Testis (tissue), 3 donors: ENCODE measurements around the gene RCAN3. TPM values are rescaled to one million over a fixed set of nuclear protein-coding genes. Genes with fewer than 3 reads are reported as not detected.

Source experiments
- DNase-seq: peaks from one replicate; pipeline ENCODE4 v3.0.0-alpha.2; 2019
- H3K27ac ChIP-seq, 2 donors: fragments of 200-600 bp; sonication (generic); one replicate each; pipeline ENCODE4 v1.5.1; 2019
- H3K27me3 ChIP-seq: fragments of 200-600 bp; sonication (generic); one replicate; pipeline ENCODE4 v1.5.1; 2019
- H3K36me3 ChIP-seq: fragments of 200-600 bp; sonication (generic); one replicate; pipeline ENCODE4 v1.5.1; 2017; ENCODE audit warnings: low read depth; ENCODE audit errors: missing control alignments
- H3K4me1 ChIP-seq: fragments of 200-600 bp; sonication (generic); one replicate; pipeline ENCODE4 v1.5.1; 2019
- H3K4me3 ChIP-seq, 2 donors: fragments of 200-600 bp; sonication (generic); one replicate each; pipeline ENCODE4 v1.5.1; 2017 to 2019
- H3K9me3 ChIP-seq: fragments of 200-600 bp; sonication (generic); one replicate; pipeline ENCODE4 v1.5.1; 2017
- CTCF ChIP-seq, 3 experiments: fragments of 450-650 bp in 2 of 3; fragments of 200-600 bp in 1 of 3; sonication (generic) in 1 of 3; IDR thresholded peaks; one replicate each; pipeline ENCODE4 v1.5.1; 2016 to 2019; ENCODE audit warnings: antibody characterized with exemption in 3 of 3, mild to moderate bottlenecking in 2 of 3, moderate library complexity in 1 of 3
- POLR2A ChIP-seq: fragments of 450-650 bp; IDR thresholded peaks from one replicate; pipeline ENCODE4 v1.6.1; 2017; ENCODE audit warnings: antibody characterized with exemption, mild to moderate bottlenecking, moderate library complexity
- WGBS, 2 donors: methylation state at CpG; one replicate each; pipeline ENCODE4 v1.1.5; 2018; 5-methylcytosine and 5-hydroxymethylcytosine counted together
- intact Hi-C: fragments of 100-400 bp; cut with DNase I; formaldehyde crosslinking; loops from one replicate; pipeline ENCODE4 v1.15.1; 2023; ENCODE audit warnings: low total_unique reads
- polyA plus RNA-seq: library from polyadenylated mRNA; stranded (reverse); fragments of 350-450 nt; fragmentation: Illumina TruSeq; extraction: RNeasy Lipid Tissue Mini Kit (QIAGEN cat#74804); gene quantifications from one replicate; pipeline ENCODE4 v1.2.3, GENCODE V29; 2014; ENCODE audit warnings: low read depth, low replicate concordance; ENCODE audit not compliant: insufficient read depth
- total RNA-seq, 2 donors: library from RNA; depleted of rRNA; stranded (reverse); fragments of >200 nt; gene quantifications; one replicate each; pipeline ENCODE4 v1.2.3, GENCODE V29; 2016

The RCAN3 gene
- total and polyA plus RNA-seq, 3 donors from 2014 or later = 4.2 to 8.0 (median 7.9) TPM

- no peaks in the 10 kb centered on the region for H3K36me3 ChIP-seq
- no peak for DNase-seq
- no peak overlapping the region for H3K4me3 ChIP-seq
- H3K27me3 ChIP-seq = no peaks in the 10 kb centered on the region
- no peak for TF ChIP-seq POLR2A
- TF ChIP-seq CTCF (IDR thresholded peaks at IDR 0.05) = no peak
- H3K9me3 ChIP-seq = no peaks in the 10 kb centered on the region
- intact Hi-C loops = no loop called here
- no peak overlapping the region for H3K27ac ChIP-seq
- H3K4me1 ChIP-seq = no peaks in the 10 kb centered on the region
- 85 to 88% methylated on average over 11 of the region's 11 CpGs for WGBS, 2 donors
Measured at GRCh38 chr1:24468685-24469316, 33.8 kb upstream of the RCAN3 start.

GRCh38 chr1:24470592-24470991 lies 32.0 kb upstream of the RCAN3 start:
- H3K4me3 ChIP-seq = no peak overlapping the region
- no peaks in the 10 kb centered on the region for H3K4me1 ChIP-seq
- H3K36me3 ChIP-seq = no peaks in the 10 kb centered on the region
- no peak for TF ChIP-seq CTCF (IDR thresholded peaks at IDR 0.05)
- TF ChIP-seq POLR2A = no peak
- no peaks in the 10 kb centered on the region for H3K9me3 ChIP-seq
- no peak for DNase-seq
- intact Hi-C loops = no loop called here
- H3K27ac ChIP-seq = no peak overlapping the region
- no peaks in the 10 kb centered on the region for H3K27me3 ChIP-seq
- WGBS, 2 donors = 92 to 93% methylated on average over 2 of the region's 2 CpGs

GRCh38 chr1:24472527-24473251 lies 29.9 kb upstream of the RCAN3 start:
- intact Hi-C loops = no loop called here
- DNase-seq = no peak
- H3K9me3 ChIP-seq = no peaks in the 10 kb centered on the region
- H3K4me1 ChIP-seq = no peaks in the 10 kb centered on the region
- H3K27me3 ChIP-seq = no peaks in the 10 kb centered on the region
- WGBS, 2 donors = 68 to 86% methylated on average over 11 of the region's 11 CpGs
- H3K4me3 ChIP-seq = no peak overlapping the region
- no peaks in the 10 kb centered on the region for H3K36me3 ChIP-seq
- no peak for TF ChIP-seq POLR2A
- no peak for TF ChIP-seq CTCF (IDR thresholded peaks at IDR 0.05)
- no peak overlapping the region for H3K27ac ChIP-seq

GRCh38 chr1:24474193-24474592 lies 28.4 kb upstream of the RCAN3 start:
- intact Hi-C loops = no loop called here
- Histone ChIP-seq H3K36me3 (no peaks in the 10 kb centered on the region), H3K27ac (no peak overlapping the region), H3K4me3 (no peak overlapping the region), H3K9me3 (no peaks in the 10 kb centered on the region), H3K4me1 (no peaks in the 10 kb centered on the region), H3K27me3 (no peaks in the 10 kb centered on the region)
- DNase-seq = no peak
- TF ChIP-seq CTCF (IDR thresholded peaks at IDR 0.05) (no peak), POLR2A (no peak)

- H3K36me3 ChIP-seq = no peaks in the 10 kb centered on the region
- intact Hi-C loops = no loop called here
- H3K27ac ChIP-seq = no peak overlapping the region
- TF ChIP-seq CTCF (IDR thresholded peaks at IDR 0.05) (no peak), POLR2A (no peak)
- 90 to 92% methylated on average over 4 of the region's 4 CpGs for WGBS, 2 donors
- no peaks in the 10 kb centered on the region for H3K27me3 ChIP-seq
- no peaks in the 10 kb centered on the region for H3K4me1 ChIP-seq
- H3K4me3 ChIP-seq = no peak overlapping the region
- no peaks in the 10 kb centered on the region for H3K9me3 ChIP-seq
- no peak for DNase-seq
Measured at GRCh38 chr1:24475700-24476099, 26.9 kb upstream of the RCAN3 start.
